ENCODE measurements around the gene EIF4G3.

DNA sequence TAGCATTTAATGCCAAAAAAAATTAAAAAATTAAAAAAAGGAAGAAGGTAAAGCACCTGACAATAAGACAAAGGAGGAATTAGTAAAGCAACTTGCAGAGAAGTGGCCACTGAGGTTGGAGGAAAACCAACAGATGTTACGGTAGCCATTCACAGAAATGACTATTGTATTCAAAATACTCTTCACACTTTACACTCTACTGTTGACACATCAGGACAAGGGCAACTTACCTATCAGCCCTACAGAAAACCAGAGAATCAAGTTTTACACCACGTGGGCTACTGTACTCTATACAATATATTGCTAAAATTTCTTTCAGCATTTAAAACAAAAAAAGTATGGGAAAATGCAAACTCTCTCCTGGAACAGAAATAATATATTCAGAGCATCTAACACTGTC is 70.0 kb downstream of the EIF4G3 start:
- TF ChIP-seq POLR2AphosphoS5 (IDR thresholded peaks at IDR 0.05; ENCODE audit: low read depth, low read length), result no peak
- TF ChIP-seq, protein P1, sequence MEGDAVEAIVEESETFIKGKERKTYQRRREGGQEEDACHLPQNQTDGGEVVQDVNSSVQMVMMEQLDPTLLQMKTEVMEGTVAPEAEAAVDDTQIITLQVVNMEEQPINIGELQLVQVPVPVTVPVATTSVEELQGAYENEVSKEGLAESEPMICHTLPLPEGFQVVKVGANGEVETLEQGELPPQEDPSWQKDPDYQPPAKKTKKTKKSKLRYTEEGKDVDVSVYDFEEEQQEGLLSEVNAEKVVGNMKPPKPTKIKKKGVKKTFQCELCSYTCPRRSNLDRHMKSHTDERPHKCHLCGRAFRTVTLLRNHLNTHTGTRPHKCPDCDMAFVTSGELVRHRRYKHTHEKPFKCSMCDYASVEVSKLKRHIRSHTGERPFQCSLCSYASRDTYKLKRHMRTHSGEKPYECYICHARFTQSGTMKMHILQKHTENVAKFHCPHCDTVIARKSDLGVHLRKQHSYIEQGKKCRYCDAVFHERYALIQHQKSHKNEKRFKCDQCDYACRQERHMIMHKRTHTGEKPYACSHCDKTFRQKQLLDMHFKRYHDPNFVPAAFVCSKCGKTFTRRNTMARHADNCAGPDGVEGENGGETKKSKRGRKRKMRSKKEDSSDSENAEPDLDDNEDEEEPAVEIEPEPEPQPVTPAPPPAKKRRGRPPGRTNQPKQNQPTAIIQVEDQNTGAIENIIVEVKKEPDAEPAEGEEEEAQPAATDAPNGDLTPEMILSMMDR (IDR thresholded peaks at IDR 0.05), result no peak
- TF ChIP-seq, protein P2, sequence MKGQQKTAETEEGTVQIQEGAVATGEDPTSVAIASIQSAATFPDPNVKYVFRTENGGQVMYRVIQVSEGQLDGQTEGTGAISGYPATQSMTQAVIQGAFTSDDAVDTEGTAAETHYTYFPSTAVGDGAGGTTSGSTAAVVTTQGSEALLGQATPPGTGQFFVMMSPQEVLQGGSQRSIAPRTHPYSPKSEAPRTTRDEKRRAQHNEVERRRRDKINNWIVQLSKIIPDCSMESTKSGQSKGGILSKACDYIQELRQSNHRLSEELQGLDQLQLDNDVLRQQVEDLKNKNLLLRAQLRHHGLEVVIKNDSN (IDR thresholded peaks at IDR 0.05; ENCODE audit: borderline replicate concordance, low read depth), result no peak
- no peak for TF ChIP-seq EP300 (IDR thresholded peaks at IDR 0.05; ENCODE audit: borderline replicate concordance in 1 of 2, low read depth in 1 of 2, low read length in 1 of 2)
- TF ChIP-seq NFIC (IDR thresholded peaks at IDR 0.05; ENCODE audit: borderline replicate concordance), result no peak
- no peak for TF ChIP-seq NRF1 (IDR thresholded peaks at IDR 0.05; ENCODE audit: low read depth, low read length)
